Measurements from ENCODE around the gene SLC1A2. TPM values are rescaled to one million over a fixed set of nuclear protein-coding genes. Genes with fewer than 3 reads are reported as not detected.

The SLC1A2 gene
- total RNA-seq, 2 experiments from 2014 or later, result not detected

- H3K4me3 Mint-ChIP-seq, result no peak overlapping the region
- POLR2A ChIA-PET, result interaction anchor here (1.2 kb wide), 1 partner anchor 9 kb away, joined by 3 read pairs; no protein-coding TSS in a partner anchor
- no peaks in the 10 kb centered on the region for H3K4me1 Mint-ChIP-seq (ENCODE audit: low read depth)
- TF ChIP-seq, protein P1, sequence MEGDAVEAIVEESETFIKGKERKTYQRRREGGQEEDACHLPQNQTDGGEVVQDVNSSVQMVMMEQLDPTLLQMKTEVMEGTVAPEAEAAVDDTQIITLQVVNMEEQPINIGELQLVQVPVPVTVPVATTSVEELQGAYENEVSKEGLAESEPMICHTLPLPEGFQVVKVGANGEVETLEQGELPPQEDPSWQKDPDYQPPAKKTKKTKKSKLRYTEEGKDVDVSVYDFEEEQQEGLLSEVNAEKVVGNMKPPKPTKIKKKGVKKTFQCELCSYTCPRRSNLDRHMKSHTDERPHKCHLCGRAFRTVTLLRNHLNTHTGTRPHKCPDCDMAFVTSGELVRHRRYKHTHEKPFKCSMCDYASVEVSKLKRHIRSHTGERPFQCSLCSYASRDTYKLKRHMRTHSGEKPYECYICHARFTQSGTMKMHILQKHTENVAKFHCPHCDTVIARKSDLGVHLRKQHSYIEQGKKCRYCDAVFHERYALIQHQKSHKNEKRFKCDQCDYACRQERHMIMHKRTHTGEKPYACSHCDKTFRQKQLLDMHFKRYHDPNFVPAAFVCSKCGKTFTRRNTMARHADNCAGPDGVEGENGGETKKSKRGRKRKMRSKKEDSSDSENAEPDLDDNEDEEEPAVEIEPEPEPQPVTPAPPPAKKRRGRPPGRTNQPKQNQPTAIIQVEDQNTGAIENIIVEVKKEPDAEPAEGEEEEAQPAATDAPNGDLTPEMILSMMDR (IDR thresholded peaks at IDR 0.05), result no peak
- ATAC-seq (no peak), DNase-seq (no peak)
- intact Hi-C loops (cut with micrococcal nuclease), result no loop called here
- peaks cover 3% of the 10 kb centered on the region for H3K9me3 Mint-ChIP-seq
- no peaks in the 10 kb centered on the region for H3K36me3 Mint-ChIP-seq (ENCODE audit: low read depth)
- no peak overlapping the region for H3K27ac Mint-ChIP-seq
- CTCF ChIA-PET, result interaction anchor here (1.0 kb wide), 1 partner anchor 12 kb away, joined by 3 read pairs; no protein-coding TSS in a partner anchor
- no peaks in the 10 kb centered on the region for H3K27me3 Mint-ChIP-seq
Measured at GRCh38 chr11:35380603-35381002, 38.8 kb downstream of the SLC1A2 start.

- ATAC-seq (no peak), DNase-seq (no peak)
- TF ChIP-seq, protein P1 (IDR thresholded peaks at IDR 0.05), result no peak
- ChIA-PET POLR2A (no interaction called here), CTCF (interaction anchor here (1.8 to 3.9 kb wide), 2 partner anchors 13 to 15 kb away, joined by 3 to 20 read pairs; no protein-coding TSS in a partner anchor)
- H3K27me3 Mint-ChIP-seq, result no peaks in the 10 kb centered on the region
- H3K4me3 Mint-ChIP-seq, result no peak overlapping the region
- H3K4me1 Mint-ChIP-seq (ENCODE audit: low read depth), result peaks cover 8% of the 10 kb centered on the region
- no peaks in the 10 kb centered on the region for H3K9me3 Mint-ChIP-seq
- H3K36me3 Mint-ChIP-seq (ENCODE audit: low read depth), result no peaks in the 10 kb centered on the region
- intact Hi-C loops (cut with micrococcal nuclease), result no loop called here
- H3K27ac Mint-ChIP-seq, result no peak overlapping the region
Measured at GRCh38 chr11:35377262-35377661, 42.1 kb downstream of the SLC1A2 start.

GRCh38 chr11:35376613-35377012 lies 42.7 kb downstream of the SLC1A2 start:
- no peaks in the 10 kb centered on the region for H3K9me3 Mint-ChIP-seq
- DNase-seq (no peak), ATAC-seq (no peak)
- POLR2A ChIA-PET, result no interaction called here
- TF ChIP-seq, protein P1 (IDR thresholded peaks at IDR 0.05), result no peak
- intact Hi-C loops (cut with micrococcal nuclease), result no loop called here
- H3K36me3 Mint-ChIP-seq (ENCODE audit: low read depth), result no peaks in the 10 kb centered on the region
- no peaks in the 10 kb centered on the region for H3K27me3 Mint-ChIP-seq
- H3K4me3 Mint-ChIP-seq, result no peak overlapping the region
- CTCF ChIA-PET, result interaction anchor here (1.5 to 3.9 kb wide), 2 partner anchors 15 to 77 kb away, joined by 3 to 20 read pairs; no protein-coding TSS in a partner anchor
- no peak overlapping the region for H3K27ac Mint-ChIP-seq
- peaks cover 8% of the 10 kb centered on the region for H3K4me1 Mint-ChIP-seq (ENCODE audit: low read depth)

DNA sequence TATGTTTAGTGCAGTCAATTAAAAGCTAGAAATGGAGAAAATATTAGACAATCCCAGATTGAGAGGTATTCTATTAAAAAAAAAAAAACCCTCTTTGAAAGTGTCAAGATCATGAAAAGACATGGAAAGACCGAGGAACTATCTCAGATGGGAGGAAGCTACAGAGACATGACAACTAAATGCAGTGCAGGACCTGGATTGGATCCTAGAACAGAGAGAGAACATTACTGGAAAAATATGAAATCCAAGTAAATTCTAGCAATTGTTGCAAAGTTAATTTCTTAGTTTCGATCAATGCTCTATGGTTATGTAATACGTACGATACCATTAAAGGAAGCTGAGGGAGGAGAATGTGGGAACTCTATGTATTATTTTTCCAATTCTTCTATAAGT lies 43.2 kb downstream of the SLC1A2 start:
- Mint-ChIP-seq H3K4me1 (ENCODE audit: low read depth) (peaks cover 8% of the 10 kb centered on the region), H3K4me3 (no peak overlapping the region), H3K9me3 (no peaks in the 10 kb centered on the region), H3K27me3 (no peaks in the 10 kb centered on the region), H3K27ac (no peak overlapping the region), H3K36me3 (ENCODE audit: low read depth) (no peaks in the 10 kb centered on the region)
- CTCF ChIA-PET, result interaction anchor here (1.5 to 3.9 kb wide), 2 partner anchors 16 to 76 kb away, joined by 3 to 20 read pairs; no protein-coding TSS in a partner anchor
- intact Hi-C loops (cut with micrococcal nuclease), result no loop called here
- TF ChIP-seq, protein P1 (IDR thresholded peaks at IDR 0.05), result no peak
- DNase-seq (no peak), ATAC-seq (no peak)
- POLR2A ChIA-PET, result no interaction called here

- CTCF ChIA-PET, result interaction anchor here (1.5 to 3.9 kb wide), 2 partner anchors 16 to 76 kb away, joined by 3 to 20 read pairs; no protein-coding TSS in a partner anchor
- no peaks in the 10 kb centered on the region for H3K27me3 Mint-ChIP-seq
- H3K27ac Mint-ChIP-seq, result no peak overlapping the region
- H3K36me3 Mint-ChIP-seq (ENCODE audit: low read depth), result no peaks in the 10 kb centered on the region
- DNase-seq (no peak), ATAC-seq (no peak)
- H3K9me3 Mint-ChIP-seq, result no peaks in the 10 kb centered on the region
- TF ChIP-seq, protein P1 (IDR thresholded peaks at IDR 0.05), result no peak
- intact Hi-C loops (cut with micrococcal nuclease), result no loop called here
- POLR2A ChIA-PET, result no interaction called here
- peaks cover 8% of the 10 kb centered on the region for H3K4me1 Mint-ChIP-seq (ENCODE audit: low read depth)
- no peak overlapping the region for H3K4me3 Mint-ChIP-seq
Measured at GRCh38 chr11:35375332-35376117, 43.8 kb downstream of the SLC1A2 start.
